ENCODE results near the gene MMP21.

Gene MMP21, protein sequence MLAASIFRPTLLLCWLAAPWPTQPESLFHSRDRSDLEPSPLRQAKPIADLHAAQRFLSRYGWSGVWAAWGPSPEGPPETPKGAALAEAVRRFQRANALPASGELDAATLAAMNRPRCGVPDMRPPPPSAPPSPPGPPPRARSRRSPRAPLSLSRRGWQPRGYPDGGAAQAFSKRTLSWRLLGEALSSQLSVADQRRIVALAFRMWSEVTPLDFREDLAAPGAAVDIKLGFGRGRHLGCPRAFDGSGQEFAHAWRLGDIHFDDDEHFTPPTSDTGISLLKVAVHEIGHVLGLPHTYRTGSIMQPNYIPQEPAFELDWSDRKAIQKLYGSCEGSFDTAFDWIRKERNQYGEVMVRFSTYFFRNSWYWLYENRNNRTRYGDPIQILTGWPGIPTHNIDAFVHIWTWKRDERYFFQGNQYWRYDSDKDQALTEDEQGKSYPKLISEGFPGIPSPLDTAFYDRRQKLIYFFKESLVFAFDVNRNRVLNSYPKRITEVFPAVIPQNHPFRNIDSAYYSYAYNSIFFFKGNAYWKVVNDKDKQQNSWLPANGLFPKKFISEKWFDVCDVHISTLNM

DNA sequence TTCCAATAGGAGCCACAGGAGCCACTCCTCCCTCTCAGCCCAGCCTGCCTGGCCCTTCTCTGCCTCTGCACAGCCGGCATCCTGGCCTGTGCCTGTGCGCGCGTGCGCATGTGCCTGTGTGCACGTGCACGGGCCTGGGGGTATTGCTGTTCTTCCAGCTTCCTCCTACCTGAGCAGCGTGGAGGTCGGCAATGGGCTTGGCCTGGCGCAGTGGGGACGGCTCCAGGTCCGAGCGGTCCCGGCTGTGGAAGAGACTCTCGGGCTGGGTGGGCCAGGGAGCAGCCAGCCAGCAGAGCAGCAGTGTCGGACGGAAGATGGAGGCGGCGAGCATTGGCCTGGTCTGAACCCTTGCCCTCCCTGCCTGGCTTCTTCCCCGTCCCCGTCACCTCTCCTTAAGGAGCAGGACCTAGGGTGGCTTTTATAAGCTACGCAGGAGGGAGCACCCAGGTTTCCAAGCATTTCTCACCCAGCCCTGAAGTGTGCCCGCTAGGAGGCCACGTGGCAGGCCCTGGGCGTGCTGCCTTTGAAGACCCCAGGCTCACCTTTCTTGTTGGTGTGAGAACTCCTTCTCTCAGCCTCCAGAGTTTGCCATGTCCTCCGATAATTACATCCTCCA is at the start of gene MMP21:
Gene MMP21 (minus strand): TSS at position 331 of the 616 bp plus-strand sequence. CDS start 0 bp downstream, at position 331.
- no peak for DNase-seq

DNA sequence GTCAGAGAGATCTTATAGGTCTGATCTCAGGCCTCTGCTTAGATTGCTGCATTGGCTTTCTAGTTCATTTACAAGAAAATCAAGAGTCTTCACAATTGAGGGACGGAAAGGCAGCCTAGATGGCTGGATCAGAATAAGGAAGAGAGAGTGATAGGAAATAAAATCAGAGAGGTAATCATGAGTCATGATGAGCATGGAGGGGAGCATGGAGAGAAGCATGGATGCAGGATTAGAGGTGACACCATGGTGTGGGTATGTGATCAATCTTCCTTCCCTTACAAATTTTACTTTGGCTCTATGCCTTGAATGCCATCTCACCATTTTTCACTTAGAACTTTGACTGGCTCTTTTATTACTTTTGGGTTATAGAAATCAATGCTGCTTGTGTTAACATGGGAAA is 49.1 kb upstream of the MMP21 start:
- DNase-seq, result no peak

DNA sequence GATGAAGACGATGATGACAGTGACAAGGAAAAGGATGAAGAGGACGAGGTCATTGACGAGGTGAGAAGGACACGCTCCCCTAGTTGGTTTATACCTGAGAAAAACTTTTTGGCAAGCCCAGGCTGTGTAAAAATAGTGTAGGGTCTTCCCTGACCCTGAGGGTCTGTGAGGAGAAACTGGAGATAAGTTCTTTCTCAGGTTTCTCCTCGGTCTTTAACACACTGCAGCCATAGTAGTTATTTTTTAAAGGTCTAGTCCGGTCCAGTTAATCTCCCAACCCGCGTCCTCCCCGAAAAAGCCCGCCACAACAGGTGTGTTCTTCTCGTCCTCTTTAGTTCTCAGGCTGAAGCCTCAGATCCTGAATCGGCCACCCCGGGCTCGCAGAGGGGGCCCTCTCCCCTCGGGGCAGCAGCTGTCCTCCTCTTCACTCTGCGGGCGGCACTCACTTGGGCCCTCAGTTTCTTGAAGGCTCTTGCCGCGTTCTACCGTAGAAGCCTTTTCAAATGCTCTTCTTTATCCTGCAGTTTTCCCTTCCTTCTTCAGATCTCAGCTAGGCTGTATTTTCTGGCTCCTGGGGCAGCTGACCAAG is 48.1 kb upstream of the MMP21 start:
- peak; percentile 10 for DNase-seq

DNA sequence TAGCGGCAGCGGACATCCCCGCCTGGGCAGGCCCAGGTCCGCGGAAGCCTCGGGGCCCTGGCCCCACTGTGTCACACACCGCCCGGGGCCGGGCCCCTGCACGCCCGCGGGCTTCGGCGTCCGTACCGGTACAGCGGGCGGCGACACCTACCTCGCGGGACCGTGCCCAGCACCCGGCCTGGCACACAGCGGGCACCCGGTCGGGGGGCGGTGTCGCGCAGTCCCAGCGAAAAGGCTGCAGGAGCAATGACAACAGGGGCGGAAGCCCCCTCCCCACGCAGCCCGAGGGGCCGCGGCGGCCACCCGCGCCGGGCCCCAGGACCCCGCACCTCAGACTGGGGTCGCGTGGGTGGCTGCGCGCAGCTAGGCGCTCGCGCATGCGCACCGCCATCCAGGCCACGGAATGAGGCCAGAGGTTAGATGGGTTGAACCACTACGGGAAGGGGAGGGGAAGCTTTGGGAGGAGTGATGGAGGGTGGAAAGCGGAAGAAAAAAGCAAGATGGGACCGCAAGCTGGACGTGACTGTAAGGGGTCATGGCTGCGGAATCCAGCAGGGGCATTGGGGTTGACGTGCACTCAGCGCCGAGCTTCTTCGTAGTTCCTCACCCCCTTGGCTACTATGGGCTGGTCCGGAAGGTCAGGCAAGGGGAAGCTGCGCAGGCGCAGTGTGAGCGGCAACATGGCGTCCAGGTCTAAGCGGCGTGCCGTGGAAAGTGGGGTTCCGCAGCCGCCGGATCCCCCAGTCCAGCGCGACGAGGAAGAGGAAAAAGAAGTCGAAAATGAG is 47.4 kb upstream of the MMP21 start, which contains the start of the genes BCCIP and UROS:
Gene BCCIP (plus strand): TSS at position 669 of the 785 bp plus-strand sequence. CDS start 12 bp downstream, at position 681.
Gene UROS (minus strand): TSS at position 381 of the 785 bp plus-strand sequence. CDS start 6,759 bp downstream, outside the sequence.
- DNase-seq, result peak; percentile 90

DNA sequence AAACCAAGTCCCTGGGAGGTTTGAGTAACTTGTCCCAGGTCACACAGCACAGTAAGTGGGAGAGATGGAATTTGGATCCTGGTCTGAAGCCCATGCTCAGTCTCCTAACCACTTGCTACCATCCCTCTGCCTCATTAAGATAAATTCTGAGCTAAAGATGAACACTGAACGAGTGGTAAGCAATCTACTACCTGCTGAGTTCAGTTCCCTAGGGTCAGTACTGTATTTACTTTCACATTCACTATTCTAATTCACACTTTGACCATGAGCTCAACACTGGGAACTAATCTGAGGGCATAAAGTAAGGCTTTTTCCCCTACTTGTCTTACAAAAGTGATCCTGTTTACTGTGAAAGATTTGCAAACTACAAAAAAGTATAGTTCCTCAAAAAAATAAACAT is 45.1 kb upstream of the MMP21 start:
- DNase-seq, result no peak

DNA sequence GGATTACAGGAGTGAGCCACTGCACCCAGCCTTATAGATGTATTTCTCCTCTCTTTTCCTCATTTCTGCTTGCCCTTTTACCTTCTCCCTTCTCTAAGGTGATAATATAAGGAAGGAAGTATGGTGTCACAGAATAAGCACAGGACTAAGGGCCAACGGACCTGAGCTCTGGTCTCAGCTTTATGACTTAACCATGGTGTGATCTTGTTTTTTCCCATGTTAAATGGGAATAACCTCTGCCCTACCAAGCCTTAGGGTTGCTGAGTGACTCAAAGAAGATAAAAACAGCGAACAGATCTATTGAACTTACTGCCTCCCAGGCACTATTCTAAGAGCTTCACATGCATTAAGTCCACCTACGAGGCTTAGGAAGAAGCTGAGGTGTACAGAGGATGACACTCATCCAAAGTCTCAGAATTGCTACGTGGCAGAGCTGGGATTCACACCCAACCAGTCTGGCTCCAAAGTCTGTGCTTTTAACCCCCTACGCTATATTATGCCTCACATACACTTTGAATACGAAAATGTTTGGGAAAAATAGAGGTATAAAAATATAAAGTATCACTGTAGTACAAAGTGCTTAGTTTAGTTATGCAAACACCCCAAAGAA is 41.8 kb upstream of the MMP21 start:
- no peak for DNase-seq

DNA sequence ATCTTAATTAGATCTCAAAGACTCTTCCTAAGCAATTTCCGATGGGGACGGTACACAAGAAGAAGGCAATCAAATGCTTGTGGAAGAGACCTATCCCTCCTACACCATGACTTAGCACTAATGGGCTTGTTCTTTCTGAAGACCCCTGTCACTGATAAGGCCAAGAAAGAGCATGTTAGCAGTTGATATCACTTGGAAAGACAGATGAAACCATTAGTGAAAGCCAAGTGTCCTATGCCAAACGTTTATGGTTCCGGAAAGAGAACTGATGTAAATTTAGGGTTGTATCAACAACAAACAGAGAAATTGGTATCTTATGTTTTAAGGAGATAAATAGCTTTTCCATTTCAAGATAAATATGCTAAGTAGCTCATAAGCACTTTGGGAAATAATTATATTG is 40.9 kb upstream of the MMP21 start:
- no peak for DNase-seq

DNA sequence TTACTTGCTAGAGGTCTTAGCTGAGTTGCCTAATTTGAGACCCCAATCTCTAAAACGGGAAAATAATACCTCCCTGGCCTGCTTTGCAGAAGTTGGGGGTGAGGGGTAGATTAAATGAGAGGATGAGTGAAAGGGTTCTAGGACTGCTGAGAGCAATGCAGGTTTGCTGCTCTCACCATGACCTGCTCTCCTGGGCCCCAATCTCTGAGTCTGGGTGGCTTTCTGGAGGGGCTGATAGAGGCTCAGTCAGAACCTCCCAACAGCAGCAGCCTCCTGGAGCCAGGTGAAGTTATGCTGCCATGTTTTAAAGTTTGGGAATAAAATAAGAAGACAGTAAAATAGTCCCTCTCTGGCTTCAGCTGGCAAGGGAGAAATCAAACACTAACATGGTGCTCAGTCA is 40.1 kb upstream of the MMP21 start:
- DNase-seq, result no peak

DNA sequence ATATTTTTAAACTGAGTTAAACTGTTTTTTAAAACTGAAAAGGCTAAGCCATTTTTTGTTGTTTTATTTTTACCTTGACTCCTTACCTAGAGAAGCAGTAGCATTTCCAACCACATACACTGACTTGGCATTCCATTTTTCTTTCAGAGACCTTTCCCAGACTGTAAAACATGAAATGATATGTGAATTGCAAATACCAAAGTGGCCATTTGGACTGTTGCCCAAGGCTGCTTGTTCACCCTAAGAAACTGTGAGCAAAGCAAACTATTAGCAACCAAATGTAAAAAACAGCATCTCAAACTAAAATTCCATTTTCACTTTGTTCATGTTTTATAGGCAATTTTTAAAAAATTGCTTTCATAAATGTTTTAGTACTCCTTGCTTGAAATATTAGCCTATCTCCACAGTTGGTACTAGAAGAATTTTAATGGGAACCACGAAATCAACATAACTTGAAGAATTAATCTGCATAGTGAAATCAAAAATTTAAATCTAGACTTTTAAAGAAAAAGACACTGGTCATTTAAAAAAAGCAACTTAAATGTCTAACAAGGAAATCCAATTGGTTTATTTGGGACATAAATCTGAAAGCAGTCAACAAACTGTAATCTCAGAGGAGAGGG is 36.6 kb upstream of the MMP21 start:
- DNase-seq, result no peak

DNA sequence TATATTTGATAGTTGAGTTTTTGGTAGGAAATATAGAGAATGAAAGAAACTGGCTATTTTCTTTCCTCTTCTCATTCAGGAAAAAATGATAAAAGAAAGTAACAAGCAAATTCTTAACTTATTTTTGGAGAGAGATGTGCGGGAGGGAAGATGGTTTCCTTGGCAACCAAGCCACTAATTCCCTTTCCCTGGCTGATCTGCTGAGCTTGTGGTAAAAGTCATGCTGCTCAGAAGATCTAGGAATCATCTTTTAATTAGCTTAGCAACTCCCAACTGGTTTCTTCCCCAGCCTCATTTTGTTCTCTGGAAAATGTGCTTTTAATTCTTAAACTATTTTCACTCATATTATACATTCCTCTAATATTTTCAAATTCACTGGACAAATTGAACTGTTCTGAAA is 35.6 kb upstream of the MMP21 start:
- no peak for DNase-seq

DNA sequence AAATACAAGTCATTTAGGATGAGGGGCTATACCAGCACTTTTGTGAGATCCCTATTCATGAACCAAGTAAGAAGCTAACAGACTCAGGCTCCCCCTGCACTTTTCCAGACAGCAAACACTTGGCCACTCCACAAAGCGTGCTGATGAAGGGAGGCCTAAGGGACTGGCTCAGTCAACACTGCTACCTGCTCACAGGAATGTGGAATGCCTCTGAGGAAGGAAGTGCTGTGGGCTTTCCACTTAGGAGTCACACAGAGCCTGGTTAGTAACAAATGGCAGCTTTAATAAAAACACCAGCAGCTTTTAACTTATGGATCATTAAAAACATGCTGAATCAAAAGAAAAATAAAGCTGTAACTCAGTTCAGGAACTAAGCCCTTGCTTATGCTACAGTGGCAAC is 32.4 kb upstream of the MMP21 start:
- DNase-seq, result no peak

DNA sequence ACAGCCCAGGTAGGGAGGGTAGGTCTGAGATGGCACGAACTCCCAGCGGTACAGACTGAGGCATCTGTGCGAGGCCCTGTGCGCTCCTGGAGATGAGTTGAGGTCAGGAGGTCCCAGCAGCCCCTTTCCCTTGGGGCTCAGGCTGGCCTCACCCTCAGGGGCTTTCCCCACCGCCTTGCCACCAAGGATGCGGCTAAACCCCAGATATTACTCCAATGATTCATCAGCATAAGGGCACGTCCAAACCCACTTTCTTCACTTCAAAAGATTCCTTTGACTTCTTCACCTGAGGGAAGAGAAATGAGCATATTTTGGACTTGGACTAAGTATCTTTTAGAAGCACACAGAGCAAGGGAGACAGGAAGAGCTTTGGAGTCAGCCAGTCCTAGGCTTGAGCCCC is 27.1 kb upstream of the MMP21 start:
- DNase-seq, result no peak

DNA sequence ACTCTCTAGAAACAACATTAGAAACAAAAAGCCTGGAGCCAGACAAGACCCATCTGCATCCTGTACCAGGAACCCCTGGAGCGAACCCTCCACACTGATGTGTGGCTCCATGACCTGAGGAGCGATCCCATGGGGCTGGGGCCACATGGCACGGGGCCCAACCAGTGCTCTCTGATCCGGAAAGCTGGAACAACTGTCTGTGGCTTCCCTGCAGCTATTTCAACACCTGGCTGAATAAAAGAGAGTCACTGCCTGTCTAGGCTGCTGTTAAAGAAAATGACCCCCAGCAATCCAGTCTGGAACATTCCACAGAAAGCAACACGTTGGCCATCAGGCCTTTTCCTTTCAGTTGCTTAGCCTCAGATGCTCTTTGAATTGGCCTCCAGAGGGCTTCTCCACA is 26.5 kb upstream of the MMP21 start:
- DNase-seq, result no peak

DNA sequence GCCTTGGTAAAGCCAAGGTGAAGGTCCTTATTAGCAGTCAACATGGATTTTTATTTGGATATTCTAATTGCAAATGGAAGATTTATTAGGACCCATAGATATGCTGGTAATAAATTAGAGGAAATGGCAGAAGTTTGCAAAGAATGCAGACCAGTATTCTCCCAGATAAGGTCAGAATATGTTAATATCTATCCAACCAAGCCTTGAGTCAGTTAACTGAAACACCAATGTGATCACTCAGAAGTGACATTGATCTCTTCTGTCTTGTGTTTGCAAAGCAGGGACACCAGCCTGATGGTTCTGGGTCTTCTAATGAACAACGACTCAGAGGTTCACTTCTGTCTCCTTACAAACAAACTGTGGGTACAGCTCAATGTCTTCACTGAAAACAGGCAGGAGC is 26.0 kb upstream of the MMP21 start:
- no peak for DNase-seq

DNA sequence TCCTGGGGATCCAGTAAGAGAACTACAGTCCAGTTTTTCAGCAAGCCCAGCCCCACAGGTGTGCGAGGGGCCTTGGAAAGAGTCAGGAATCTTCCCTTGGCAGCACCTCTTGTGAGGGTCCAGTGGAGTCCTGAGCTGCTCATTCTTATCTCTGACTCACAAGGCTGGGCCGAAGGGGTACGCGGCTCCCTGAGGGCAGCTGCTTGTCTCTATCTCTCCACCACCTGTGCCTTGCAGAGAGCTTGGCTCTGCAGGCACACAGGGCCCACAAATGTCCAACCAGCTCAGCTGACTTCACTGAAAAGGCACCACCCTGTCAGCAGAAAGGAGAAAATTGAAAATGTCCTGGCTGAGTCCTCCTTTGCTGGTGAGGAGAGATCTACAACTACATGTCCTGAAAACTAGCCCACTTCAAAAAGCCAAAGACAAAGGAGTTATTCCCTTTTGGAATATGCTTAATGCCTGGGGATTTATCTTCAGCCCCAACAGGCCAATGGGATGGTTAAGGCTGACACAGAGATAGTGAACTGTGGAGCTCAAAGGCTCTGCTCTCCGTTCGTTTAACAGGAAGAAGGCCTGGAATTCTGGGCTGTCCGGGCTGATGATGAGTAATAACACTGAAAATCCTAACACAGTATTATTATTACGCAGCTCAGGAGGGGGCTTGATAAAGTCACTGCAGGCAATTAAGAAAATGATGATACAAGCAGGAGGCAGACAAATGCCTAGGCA is 24.0 kb upstream of the MMP21 start:
- DNase-seq, result no peak

DNA sequence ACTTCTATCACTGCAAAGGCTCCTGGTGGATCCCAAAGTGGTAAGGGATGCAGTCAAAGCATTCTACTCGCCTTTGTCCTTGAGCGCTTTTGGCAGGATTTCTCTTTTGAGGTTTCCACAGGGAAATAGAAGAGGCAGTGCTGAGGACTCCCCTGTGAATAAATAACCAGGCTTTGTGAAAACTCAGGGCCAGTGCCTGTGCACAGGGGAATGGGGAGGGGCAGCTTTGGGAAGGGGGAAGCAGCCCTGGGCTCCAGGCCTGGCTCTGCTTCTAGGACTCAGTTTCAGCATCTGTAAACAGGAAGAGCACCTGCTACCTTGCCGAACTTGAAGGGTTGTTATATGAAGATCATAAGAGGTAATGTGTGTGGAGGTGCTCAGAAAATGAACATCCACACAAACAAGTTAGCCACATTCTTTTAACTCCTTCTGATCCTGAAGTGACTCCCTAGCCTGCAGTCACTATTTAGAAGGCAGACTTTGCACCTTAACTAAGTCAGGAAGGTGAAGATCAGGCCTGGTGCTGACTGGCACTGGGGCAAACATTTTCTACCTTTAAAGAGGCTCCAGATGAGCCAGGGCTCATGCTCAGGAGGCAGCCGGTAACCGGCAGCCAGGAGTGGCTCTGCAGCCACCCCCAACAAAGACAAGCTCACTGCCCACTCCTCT is 22.5 kb upstream of the MMP21 start:
- no peak for DNase-seq

DNA sequence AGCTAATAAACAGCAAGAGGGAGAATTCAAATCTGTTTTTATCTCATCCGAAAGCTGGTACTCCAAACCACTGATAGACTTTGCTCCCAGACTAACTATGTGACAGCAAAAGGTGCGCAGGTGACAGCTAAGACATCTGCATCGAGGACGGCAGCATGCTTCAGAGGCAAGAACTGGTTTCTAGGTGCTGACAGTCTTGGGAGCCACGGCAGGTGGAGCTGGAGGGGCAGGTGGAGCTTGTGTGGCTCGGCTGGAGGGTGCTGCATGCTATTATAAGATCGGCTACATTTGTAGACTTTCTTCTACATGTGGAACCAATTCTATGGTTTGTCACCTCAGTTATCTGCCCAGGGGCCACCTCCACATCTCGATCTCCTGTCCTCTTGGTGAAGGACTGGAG is 21.8 kb upstream of the MMP21 start:
- no peak for DNase-seq

DNA sequence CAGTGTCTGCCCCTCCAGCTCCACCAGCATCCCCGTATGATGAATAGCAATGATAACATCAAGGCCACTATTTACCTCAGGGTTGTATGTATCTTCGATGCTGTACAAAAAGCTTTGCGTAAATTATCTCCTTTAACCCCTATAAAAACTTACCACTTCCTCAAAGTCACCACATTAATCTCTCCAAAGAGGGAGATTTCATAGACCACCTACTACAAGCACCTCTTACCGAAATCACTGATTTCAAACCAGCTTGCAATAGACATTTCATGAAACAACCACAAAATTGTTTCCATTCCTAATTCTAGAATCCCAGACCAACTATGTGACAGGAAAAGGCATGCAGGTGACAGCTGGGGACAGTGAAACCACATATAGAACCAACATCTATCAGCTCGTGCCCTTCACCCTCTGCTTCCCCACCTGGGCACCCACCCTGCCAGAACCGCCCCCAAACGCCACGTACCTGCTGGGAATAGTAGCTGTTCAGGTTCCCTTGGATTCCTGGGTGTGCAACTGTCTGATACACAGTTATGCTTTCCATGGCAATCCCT is 20.1 kb upstream of the MMP21 start:
- no peak for DNase-seq

DNA sequence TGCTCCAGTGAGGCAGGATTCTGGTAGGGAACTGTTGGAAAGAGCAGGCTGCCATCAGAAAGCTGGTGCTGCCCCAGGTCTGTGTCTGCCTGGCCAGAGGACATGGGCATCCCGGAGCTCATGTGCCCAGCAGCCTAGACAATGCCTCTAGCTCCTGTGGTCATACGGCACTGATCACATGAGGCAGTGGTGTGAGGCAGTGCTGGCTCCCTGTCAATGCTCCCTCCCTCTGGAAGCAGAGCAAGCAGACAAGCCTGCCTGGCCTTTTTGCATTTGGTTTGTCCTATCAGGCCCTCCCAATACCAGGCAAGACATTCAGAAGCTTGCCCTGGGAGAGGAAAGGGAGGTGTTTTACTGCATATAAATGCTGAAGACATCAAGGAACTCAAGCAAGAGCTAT is 19.5 kb upstream of the MMP21 start:
- no peak for DNase-seq

Measured in NCI-H146 (cell line).